CD4-positive, alpha-beta T cell treated with Interleukin-6 for 4 hours (primary cell): ENCODE results near the gene SLC24A3.

Source experiments
- DNase-seq: peaks from one replicate; pipeline ENCODE4 v3.0.0-alpha.2; 2020; ENCODE audit warnings: mixed read lengths

The SLC24A3 gene

DNA sequence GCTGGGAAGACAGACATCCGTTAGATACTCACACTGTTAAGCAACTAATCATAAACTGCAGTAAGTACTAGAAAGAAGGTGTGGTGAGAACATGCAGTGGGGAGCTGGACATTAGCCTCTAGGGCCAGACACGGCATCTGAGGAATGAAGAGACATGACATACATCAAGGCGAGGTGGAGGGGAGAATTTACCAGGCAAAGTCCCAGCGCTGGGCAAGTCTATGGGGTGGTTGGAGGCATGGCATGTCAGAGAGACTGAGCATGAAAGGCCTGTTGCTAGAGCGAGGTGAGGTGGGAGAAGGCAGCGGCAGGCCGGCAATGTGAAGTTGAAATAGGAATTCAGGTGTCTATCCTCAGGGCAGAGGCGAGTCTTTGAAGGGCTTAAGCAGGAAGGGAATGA is 31.8 kb downstream of the SLC24A3 start:
- no peak for DNase-seq

GRCh38 chr20:19249106-19249879 is 36.9 kb downstream of the SLC24A3 start:
- DNase-seq = no peak

DNA sequence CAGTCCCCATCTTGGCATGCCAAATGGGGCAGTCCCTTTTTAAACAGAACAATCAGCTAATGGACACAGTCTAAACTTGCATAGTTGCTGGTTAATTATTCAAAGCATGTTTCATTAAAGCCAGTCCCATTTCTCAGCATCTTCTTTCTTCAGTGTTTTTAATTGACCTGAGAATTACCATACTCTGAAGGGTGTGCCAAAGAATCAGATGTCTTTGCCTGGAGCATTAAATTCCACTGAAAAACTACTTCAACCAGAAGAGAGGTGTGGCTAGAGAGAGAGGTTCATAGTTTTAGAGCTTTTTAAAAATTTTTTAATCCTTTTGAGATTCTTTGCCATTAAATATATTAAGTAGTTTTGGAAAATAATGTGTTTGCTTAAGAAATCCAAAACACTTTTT is 37.9 kb downstream of the SLC24A3 start:
- no peak for DNase-seq

DNA sequence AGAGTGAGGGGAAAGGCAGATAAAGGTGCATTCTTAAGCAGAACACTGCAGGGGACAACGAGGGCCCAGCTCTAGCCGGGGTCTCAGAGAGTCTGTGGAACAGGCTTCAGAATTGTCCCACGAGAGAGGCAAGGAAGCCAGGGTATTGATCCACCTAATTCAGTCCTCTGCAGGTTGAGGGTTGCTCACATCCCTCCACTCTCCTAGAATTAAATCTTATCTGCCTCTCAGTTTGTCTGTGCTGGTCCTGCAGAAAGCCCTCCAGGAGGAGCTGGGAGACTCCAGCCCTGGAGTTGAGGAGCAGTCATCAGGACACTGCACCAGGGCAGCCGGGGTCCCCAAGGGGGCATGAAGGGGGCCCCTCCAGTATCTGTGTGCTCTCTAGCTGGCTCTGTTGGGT is 39.1 kb downstream of the SLC24A3 start:
- no peak for DNase-seq

DNA sequence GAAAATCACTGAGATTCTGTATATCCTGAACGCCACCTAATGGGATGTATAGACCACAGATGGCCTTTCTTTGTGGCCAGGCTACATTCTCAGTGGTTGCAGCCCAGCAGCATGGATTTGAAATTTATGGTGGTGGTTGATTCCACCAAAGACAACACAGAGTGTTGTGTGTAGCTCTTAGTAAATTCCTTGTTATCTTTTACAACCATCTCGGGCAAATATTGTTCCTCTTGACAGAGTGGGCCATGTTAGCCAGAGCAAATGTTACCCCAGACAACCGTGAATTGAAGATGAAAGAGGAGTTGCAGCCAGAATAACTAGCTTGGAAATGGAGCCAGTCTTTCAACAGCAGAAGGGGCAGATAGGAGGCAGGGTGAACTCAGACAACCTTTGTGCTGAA is 39.5 kb downstream of the SLC24A3 start:
- DNase-seq = no peak

- no peak for DNase-seq
These were observed 40.1 kb downstream of the SLC24A3 start for GRCh38 chr20:19252451-19253120.

GRCh38 chr20:19253316-19253715 is 40.9 kb downstream of the SLC24A3 start:
- DNase-seq = no peak

DNA sequence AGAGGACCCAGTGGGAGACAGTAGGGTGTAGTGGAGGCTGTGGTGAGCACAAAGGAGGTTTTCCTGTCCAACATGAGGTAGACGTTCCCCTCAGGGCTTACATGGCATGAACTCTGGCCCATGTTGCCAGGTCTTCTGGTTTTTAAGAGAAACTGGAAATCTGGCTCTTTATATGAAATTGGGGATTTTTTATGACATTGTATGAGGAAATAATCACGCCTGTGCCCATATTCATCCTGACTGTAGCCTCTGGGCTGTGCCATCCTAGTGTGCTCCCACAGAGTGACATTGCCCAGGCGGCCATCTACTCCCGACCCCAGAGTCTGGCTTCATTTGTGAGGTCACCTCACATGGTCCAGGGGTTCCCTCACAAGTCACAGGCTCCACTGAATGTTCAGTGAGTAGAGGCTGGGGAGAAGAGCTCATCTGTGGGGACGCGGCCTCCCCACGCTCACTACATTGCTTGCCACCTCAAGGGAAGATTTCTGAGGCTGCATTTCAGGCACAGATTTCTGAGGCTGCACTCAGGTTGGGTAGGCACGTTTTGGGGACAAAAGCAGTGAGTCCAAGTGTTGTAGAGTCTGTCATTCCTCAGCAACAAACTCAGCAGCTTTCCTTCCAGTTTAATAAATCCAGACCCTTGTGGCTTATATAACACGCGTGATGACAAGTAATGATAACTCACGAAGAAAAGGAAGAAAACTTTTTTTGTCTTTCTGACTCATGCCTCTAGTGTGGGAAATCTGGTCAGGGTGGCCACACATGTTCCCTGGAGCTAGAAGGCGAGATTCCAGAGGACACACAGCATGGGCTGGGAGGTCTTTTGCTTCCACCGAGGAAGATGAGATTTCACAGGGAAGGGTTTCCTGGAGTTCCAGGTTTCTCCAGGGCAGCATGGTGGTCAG is 41.7 kb downstream of the SLC24A3 start:
- no peak for DNase-seq

DNA sequence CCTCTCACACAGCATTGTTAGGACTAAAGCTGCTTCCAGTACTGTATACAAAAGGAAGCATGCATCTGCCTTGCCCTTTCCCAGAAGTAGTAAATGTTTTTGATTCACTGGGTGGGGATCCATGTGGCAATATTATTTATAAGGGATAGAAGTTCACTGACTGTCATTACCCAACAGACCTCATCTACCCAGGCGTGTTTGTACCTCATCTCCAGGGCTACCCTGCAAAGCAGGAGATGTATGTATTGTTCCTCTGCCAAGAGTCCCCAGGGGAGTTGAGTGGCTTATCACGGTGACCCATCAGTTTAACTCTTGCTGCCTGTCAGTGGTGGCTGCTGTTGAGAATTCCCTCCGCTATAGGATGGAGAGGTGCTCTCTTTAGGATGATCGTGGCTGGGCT is 42.5 kb downstream of the SLC24A3 start:
- no peak for DNase-seq

GRCh38 chr20:19256085-19256484 is 43.6 kb downstream of the SLC24A3 start:
- DNase-seq = no peak

- no peak for DNase-seq
These were observed 44.6 kb downstream of the SLC24A3 start for GRCh38 chr20:19256906-19257595.

DNA sequence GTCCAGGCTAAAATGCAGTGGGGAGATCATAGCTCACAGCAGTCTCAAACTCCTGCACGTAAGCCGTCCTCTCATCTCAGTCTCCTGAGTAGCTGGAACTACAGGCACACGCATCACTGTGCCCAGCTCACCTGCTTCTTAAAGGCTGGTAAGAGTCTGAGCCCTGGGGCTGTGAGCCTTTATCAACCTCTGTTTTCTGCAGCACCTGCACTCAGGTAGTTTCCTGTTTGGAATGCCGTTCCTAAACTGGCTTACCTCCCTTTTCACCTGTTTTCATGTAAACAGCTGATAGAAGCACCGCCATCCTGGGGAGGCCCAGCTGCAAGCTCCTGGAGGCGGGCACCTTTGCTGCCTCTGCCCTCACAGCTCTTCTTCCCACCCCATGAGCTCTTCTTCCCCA is 45.4 kb downstream of the SLC24A3 start:
- DNase-seq = no peak

DNA sequence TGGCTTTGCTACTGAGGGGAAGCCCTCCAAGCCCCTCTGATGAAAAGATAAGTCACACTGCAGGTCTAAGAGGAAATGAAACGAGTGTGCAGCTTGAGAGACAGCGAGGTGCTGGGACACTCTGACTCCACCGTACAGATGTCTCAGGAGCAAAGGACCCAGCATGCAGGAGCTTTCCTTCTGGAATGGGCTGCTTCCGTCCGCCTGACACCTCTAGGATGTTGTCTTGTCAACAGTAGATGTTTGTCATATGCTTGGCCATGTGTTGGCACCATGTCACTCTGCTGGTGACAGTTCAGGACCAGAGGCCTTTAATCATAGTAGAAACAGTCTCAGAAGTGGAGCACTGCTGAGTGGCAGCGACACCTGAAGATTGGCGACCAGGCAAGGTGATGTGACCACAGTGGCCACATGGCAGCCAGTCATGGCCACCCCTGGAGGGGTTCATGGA is 46.7 kb downstream of the SLC24A3 start:
- no peak for DNase-seq

DNA sequence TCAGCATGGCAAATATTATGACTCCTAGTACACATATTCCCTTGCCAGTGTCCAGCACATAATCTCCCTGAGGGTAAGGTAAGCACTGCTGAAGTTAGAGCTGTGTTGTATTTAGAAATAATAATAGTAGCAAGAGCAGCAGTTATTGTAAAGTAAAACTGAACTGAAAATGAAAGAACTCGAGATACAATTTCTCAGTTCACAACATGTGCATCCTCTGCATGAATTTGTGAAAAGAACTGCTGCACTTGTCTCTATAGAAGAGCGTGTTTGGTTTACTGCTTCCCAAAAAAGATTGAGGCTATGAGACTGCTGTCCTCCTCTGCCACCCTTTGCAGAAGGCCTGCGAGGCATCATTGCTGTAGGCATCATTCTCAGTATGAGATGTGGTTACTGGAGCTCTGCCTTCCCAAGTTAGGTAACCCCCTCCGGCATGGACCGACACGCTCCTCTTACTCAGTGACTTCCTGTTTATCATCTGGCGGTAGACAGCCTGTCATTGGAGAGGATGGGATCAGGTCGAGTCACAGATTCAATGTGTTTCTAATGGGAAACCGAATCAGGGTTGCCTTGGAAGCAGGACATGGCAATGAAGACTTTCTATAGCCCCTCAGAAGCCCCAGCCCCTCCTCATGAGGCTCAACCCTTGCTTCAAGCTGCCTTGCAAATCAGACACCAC is 48.1 kb downstream of the SLC24A3 start:
- DNase-seq = no peak

DNA sequence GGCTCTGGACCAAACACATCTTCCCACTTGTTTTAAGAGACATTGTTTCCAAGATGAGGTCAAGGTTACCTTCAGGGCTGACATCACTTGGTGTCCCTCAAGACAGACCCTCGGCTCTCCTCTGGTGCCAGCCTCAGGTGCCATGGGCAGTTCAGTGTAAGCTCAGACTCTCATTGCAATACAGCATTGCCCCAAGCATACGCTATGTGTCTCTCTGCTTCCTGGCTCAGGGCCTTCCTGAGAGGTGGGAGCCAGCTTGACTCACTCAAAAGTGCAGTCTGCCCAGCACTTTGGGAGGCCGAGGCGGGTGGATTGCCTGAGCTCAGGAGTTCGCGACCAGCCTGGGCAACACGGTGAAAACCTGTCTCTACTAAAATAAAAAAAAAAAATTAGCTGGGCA is 51.7 kb downstream of the SLC24A3 start:
- no peak for DNase-seq

- DNase-seq = no peak
These were observed 53.4 kb downstream of the SLC24A3 start for GRCh38 chr20:19265646-19266374.

DNA sequence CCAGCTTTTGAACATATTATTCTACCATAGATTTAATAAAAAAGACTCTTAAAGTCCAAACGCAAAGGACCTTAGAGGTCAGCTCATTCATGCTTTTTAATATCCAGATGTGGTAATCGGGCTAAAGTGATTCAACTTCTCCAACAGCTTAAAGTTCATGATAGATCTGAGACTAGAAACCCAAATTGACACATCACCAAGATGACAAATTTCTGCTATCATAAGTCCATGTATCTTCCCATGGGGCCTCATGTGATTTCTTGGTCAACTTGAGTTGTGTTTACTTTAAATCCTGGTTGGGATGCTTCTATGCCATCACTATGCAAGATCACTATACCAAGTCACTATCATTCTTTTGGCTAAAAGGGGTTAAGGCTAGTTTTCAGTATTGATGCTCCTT is 56.0 kb downstream of the SLC24A3 start:
- no peak for DNase-seq

GRCh38 chr20:19269737-19270340 is 57.4 kb downstream of the SLC24A3 start:
- DNase-seq = no peak

- no peak for DNase-seq
These were observed 59.6 kb downstream of the SLC24A3 start for GRCh38 chr20:19271879-19272651.

DNA sequence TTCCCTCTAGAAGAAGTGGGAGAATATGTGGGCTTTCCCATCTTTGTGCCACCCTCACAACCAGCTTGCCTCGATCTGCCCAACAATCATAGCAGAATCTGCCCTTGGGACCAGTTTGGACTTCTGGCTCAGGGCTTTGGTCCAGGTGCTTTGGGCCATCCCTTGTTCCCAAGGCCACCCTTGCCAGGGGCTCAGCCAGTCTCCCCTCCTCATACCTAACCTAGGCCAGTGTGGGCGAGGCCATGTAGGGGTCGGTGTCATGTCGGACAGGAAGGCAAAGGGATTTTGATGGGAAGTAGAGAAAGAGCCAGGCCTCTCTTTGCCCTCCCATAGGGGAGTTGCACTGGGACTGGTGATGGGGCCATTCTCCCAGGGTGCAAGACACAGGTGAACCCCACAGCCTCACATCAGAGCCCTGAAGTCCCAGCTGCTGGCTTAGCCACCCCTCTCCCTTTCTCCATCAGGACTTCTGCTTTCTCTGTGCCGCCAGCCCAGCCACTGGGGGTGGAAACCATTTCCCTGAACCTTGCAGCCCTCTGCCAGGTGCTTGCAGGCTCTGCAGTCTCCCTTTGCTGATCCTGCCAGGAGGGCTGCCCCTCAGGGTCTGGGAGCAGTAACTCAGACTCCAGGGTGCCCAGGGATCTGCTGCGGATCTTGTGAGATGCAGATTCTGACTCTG is 60.7 kb downstream of the SLC24A3 start:
- DNase-seq = no peak
